DMS79 treated with DMSO at 0.1 percent for 48 hours (cell line): Measurements from ENCODE around the gene PLXNB3.
A peak's percentile ranks its signal among the peaks of the same experiment; 100 is the strongest.

ENCODE experiments used
- DNase-seq: peaks from one replicate; lab custom pipeline; 2025; lab: John Stamatoyannopoulos, UW

Gene PLXNB3

GRCh38 chrX:153773741-153774575, 9.9 kb downstream of the PLXNB3 start:
- no peak for DNase-seq

DNA sequence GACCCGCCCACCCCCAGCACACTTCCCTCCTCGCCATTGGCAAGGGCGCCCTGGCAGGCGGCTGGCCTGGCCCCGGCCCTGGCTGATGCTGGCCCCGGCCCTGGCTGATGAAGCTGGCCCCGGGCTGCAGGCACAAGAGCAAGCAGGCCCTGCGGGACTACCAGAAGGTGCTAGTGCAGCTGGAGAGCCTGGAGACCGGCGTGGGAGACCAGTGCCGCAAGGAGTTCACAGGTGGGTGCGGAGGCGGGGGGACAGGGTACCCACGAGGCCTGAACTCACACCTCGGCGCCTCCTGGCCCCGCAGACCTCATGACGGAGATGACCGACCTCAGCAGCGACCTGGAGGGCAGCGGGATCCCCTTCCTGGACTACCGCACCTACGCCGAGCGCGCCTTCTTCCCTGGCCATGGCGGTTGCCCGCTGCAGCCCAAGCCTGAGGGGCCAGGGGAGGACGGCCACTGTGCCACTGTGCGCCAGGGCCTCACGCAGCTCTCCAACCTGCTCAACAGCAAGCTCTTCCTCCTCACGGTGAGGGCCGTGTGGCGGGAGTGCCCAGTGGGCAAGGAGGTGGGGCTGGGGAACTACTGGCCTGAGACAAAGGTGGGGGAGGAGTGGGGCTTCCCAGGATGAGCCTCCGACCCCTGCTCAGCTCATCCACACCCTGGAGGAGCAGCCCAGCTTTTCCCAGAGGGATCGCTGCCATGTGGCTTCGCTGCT, 10.7 kb downstream of the PLXNB3 start:
- no peak for DNase-seq

- no peak for DNase-seq
These were observed 11.5 kb downstream of the PLXNB3 start for GRCh38 chrX:153775293-153776119.

- no peak for DNase-seq
These were observed 12.1 kb downstream of the PLXNB3 start for GRCh38 chrX:153776120-153776599.

- DNase-seq = no peak
These were observed 12.6 kb downstream of the PLXNB3 start for GRCh38 chrX:153776611-153777045.

DNA sequence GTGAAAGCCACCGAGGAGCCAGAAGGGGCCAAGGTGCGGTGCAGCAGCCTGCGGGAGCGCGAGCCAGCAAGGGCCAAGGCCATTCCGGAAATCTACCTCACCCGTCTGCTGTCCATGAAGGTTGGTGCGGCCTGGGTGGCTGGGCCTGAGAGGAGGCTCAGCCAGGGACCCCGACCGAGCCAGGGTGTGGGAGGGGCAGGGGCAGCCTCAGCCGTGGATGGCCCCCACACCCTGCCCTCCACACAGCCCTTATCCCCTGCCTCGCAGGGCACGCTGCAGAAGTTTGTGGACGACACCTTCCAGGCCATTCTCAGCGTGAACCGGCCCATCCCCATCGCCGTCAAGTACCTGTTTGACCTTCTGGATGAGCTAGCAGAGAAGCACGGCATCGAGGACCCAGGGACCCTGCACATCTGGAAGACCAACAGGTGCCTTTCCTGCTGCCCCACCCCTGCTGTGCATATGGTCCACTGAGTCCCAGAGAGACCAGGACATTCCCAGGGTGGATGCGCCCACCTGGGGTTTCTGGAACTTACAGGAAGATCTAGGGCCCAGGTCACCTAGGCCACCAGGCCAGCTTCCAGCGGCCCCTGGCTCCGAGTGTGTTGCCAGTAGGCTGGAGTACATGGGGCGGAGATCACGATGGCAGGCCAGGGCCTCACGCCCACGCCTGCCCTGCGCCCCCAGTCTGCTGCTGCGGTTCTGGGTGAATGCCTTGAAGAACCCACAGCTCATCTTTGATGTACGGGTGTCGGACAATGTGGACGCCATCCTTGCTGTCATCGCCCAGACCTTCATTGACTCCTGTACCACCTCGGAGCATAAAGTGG, 13.4 kb downstream of the PLXNB3 start:
- DNase-seq = no peak

DNA sequence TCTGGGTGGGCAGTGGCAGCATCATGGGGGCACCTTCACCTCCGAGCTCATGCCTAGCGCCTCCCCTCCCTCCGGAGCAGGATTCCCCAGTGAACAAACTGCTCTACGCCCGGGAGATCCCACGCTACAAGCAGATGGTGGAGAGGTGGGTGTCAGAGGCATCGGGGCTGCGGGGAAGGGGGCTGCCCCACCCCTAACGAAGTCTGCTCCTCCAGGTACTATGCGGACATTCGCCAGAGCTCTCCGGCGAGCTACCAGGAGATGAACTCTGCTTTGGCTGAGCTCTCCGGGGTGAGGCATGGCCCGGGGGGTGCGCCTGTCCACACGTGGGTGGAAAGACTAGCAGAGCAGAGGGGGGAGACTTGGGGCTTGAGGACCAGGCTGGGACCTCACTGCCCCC, 14.1 kb downstream of the PLXNB3 start:
- no peak for DNase-seq

GRCh38 chrX:153778684-153779101, 14.6 kb downstream of the PLXNB3 start:
- no peak for DNase-seq

GRCh38 chrX:153779891-153780677, 16.0 kb downstream of the PLXNB3 start:
- DNase-seq = no peak

GRCh38 chrX:153780678-153781427, 16.8 kb downstream of the PLXNB3 start, which contains the start of gene SRPK3:
SRPK3 (plus strand) TSS chrX:153781041; CDS start chrX:153781087, 46 bp downstream.
- peak; percentile 1 for DNase-seq

GRCh38 chrX:153781428-153782047, 17.5 kb downstream of the PLXNB3 start:
- DNase-seq = no peak

DNA sequence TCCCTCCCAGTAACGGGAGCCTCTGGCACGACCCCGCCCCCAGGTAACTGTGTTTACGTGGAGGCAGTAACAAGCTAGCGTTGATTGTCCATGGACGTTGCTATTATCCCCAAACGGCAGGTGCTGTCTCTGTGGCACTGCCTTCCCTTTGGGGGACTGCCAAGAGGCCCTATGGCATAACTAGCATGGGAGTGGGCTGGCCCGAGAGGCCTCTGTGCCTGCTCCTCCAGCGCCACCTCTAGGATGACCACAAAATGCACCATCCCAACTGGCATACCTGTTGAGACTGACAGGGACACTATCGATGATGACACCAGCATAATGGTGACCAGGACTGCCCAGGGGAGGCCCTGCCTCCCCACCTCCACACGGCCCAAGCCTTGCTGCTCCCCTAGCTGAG, 18.3 kb downstream of the PLXNB3 start:
- peak; percentile 54 for DNase-seq

DNA sequence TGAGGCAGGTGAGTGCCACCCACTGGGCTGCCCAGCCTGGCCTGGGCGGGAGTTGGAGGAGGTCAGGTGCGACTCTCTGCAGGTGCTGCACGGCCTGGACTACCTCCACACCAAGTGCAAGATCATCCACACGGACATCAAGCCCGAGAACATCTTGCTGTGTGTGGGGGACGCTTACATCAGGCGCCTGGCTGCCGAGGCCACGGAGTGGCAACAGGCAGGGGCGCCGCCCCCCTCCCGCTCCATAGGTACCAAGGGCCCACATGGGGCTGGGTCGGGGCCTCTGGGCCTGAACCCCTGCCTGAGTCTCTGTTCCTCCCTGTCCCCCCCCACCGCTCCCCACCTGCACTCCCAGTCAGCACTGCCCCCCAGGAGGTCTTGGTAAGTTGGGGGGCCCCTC, 18.8 kb downstream of the PLXNB3 start:
- DNase-seq = no peak

DNA sequence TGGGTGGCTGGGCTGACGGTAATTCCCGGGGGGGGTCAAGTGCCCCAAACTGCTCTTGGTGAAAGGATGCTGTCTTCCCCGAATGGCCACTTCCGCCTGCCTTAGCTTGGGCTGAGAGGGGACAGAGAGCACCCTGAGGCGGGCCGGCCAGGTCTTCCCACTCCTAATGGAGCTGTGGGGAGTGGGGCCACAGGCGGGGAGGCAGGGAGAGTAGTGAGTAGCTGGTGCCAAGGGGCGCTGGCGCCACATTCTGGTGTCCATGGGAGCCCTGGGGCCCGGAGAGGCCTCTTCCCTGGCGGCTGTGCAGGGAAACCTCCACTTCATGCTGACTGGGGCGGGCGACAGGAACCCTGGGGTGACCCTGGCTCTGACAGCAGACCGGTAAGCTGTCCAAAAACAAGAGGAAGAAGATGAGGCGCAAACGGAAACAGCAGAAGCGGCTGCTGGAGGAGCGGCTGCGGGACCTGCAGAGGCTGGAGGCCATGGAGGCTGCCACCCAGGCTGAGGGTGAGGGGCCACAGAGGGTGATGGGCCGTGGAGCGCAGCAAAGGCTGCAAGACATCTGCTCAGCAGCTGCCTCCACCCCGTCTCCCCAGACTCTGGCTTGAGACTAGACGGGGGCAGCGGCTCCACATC, 19.4 kb downstream of the PLXNB3 start:
- DNase-seq = no peak

DNA sequence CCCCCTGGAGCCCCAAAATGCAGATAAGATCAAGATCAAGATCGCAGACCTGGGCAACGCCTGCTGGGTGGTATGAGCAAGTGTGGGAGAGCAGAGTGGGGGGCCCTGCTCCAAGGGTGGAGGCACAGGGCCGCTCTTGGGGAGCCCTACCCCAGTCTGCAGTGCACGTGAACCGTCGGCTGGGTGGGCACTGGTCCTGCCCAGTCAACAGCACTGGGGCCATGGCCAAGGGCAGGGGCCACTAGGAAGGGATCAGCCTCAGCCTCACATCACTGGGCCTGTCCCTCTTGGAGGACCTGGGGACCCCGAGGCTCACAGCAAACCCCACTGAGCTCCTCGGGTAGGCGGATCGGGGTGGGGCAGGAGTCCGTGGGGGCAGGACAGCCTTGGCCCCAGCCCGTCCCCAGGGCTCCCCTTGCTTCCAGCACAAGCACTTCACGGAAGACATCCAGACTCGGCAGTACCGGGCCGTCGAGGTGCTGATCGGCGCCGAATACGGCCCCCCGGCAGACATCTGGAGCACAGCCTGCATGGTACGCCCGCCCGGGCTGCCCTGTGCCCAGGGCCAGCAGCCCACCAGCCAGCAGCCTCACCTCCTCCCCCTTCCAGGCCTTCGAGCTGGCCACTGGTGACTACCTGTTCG, 20.4 kb downstream of the PLXNB3 start:
- DNase-seq = no peak

- no peak for DNase-seq
These were observed 22.6 kb downstream of the PLXNB3 start for GRCh38 chrX:153786669-153787068.

- no peak for DNase-seq
These were observed 25.6 kb downstream of the PLXNB3 start for GRCh38 chrX:153789654-153790053.
